Epithelial cell of proximal tubule (primary cell): Measurements from ENCODE around the gene MED29. TPM values are rescaled to one million over a fixed set of nuclear protein-coding genes. Genes with fewer than 3 reads are reported as not detected.

ENCODE experiments used
- DNase-seq: peaks from one replicate; pipeline ENCODE4 v3.0.0-alpha.2; 2011; ENCODE audit warnings: low read depth
- H3K4me3 ChIP-seq: 2 replicates; pipeline ENCODE4 v1.5.1; 2011; ENCODE audit warnings: low read depth, mild to moderate bottlenecking, low read length
- total RNA-seq: library from RNA; depleted of rRNA; stranded (reverse); fragments of >200 nt; gene quantifications from 2 replicates; pipeline ENCODE4 v1.2.3, GENCODE V29; 2015
- TF ChIP-seq, protein P1 (sequence below): conservative IDR thresholded peaks from 2 replicates; pipeline ENCODE4 v1.5.1; 2012; ENCODE audit warnings: low read depth, mild to moderate bottlenecking, low read length

MED29 gene
- total RNA-seq, 1 donor from 2014 or later: 20.9 TPM

GRCh38 chr19:39380521-39381502, 10.4 kb upstream of the MED29 start:
- TF ChIP-seq, protein P1, sequence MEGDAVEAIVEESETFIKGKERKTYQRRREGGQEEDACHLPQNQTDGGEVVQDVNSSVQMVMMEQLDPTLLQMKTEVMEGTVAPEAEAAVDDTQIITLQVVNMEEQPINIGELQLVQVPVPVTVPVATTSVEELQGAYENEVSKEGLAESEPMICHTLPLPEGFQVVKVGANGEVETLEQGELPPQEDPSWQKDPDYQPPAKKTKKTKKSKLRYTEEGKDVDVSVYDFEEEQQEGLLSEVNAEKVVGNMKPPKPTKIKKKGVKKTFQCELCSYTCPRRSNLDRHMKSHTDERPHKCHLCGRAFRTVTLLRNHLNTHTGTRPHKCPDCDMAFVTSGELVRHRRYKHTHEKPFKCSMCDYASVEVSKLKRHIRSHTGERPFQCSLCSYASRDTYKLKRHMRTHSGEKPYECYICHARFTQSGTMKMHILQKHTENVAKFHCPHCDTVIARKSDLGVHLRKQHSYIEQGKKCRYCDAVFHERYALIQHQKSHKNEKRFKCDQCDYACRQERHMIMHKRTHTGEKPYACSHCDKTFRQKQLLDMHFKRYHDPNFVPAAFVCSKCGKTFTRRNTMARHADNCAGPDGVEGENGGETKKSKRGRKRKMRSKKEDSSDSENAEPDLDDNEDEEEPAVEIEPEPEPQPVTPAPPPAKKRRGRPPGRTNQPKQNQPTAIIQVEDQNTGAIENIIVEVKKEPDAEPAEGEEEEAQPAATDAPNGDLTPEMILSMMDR: no peak
- H3K4me3 ChIP-seq: no peak overlapping the region
- no peak for DNase-seq

GRCh38 chr19:39381910-39382611, 9.1 kb upstream of the MED29 start:
- TF ChIP-seq, protein P1: no peak
- no peak for DNase-seq

DNA sequence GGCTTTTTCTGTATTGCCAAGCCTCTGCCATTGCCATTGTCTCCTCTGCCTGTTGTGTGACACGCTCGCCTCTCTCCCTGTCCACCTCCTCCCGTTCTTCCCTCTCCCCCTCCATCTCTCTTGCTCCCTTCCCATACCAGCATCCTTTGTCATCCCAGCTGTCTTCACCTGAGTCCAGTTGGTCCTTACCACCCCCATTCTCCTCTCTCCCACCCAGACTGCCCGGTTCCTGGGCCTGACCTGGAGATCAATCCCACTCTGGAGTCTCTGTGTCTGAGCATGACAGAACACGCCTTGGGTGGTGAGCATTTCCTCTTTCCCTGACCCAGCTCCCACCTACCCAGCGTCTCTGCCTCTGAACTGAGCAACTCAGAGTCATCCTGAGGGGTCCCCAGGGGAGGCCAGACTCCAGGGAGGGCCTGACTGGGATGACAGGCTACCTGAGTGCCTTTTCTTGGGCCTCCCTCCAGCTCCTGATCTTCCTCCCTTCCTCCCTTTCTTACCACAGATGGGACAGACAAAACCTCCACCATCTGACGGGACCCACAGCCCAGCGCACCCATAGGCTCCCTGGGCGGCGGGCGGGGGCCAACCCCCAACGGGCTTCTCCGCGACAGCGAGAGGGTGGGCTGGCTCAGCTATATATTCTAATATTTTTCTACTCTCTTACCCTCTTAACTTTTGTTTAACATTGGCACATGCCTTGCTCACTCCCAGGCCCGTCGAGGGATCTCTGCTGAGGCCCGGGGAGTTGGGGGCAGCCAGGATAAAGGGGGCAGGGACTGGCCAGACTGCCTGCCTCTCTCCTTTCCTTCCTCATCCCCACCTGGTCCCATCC, 8.0 kb upstream of the MED29 start:
- no peak overlapping the region for H3K4me3 ChIP-seq
- TF ChIP-seq, protein P1: no peak
- no peak for DNase-seq

More at GRCh38 chr19:39381910-39382611, 9.1 kb upstream of the MED29 start:
- H3K4me3 ChIP-seq: no peak overlapping the region

- DNase-seq: no peak
- TF ChIP-seq, protein P1: no peak
Observed at GRCh38 chr19:39384839-39385568, 6.2 kb upstream of the MED29 start.

DNA sequence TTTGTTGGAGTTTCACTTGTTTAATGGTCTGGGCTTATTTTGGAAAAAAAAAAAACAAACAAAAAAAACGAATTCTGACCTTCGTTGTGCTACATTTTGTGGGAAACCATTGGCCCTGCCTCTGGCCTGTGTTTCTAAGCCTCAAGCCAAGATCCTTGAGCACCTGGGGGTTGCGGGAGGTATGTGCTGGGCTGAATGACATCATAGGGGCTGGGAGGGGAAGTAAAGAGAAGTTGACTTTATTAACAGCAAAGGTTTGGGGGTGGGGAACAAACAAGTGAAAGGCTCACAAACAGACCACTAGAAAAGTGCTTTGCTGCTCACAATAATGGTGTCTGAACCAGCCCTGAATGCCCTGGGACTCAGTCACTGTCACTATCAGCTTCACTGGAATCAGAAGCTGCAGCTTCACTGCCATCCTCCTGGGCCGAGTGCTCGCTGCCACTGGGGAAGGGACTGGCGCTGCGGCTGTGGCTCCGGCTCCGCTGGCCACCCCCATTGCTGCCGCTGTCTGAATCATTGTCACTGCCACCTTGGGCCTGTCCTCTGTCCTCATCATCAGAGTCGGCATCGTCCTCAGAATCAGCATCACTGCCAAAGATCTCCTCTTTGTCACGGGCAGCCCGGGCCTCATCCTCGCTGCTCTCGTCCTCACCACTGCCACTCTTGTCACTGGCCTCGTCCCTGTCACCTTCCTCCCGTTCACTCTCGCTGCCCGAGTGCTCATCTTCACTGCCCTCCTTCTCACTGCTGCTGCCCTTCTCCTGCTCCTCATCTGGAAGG, 5.4 kb upstream of the MED29 start:
- no peak overlapping the region for H3K4me3 ChIP-seq
- TF ChIP-seq, protein P1: no peak
- DNase-seq: no peak

More at GRCh38 chr19:39384839-39385568, 6.2 kb upstream of the MED29 start:
- H3K4me3 ChIP-seq: no peak overlapping the region
